HL-60 (cell line): ENCODE results near the gene PORCN.

Experiments
- DNase-seq, 2 experiments: peaks; one replicate each; pipeline ENCODE4 v3.0.0-alpha.2; 2010 to 2020; ENCODE audit warnings: low read depth in 1 of 2, low spot score in 1 of 2
- H3K27ac ChIP-seq: fragments of 250-450 bp; sonication (Bioruptor Pico); replicated peaks from 2 replicates; pipeline ENCODE4 v1.5.1; 2020; ENCODE audit warnings: mild to moderate bottlenecking, moderate library complexity
- H3K27me3 ChIP-seq: fragments of 250-450 bp; sonication (Bioruptor Pico); 2 replicates; pipeline ENCODE4 v1.5.1; 2021; ENCODE audit warnings: mild to moderate bottlenecking, moderate library complexity; ENCODE audit not compliant: insufficient read depth, poor library complexity, severe bottlenecking
- H3K4me3 ChIP-seq: replicated peaks from 2 replicates; pipeline ENCODE4 v1.5.1; 2011; ENCODE audit warnings: mild to moderate bottlenecking, control low read depth, low read length; ENCODE audit not compliant: insufficient read depth
- GABPA ChIP-seq: IDR thresholded peaks from 2 replicates; pipeline ENCODE4 v1.6.1; 2012; ENCODE audit warnings: low read depth
- POLR2AphosphoS5 ChIP-seq: IDR thresholded peaks from 2 replicates; pipeline ENCODE4 v1.6.1; 2012; ENCODE audit warnings: low read depth
- SPI1 ChIP-seq: IDR thresholded peaks from 2 replicates; pipeline ENCODE4 v1.6.1; 2012; ENCODE audit warnings: low read depth, mild to moderate bottlenecking, borderline replicate concordance
- TF ChIP-seq, protein P1 (sequence below): IDR thresholded peaks from 2 replicates; pipeline ENCODE4 v1.6.1; 2012; ENCODE audit warnings: low read depth; ENCODE audit not compliant: insufficient replicate concordance
- TF ChIP-seq, protein P2 (sequence below): IDR thresholded peaks from one replicate; pipeline ENCODE4 v1.5.1; 2011; ENCODE audit warnings: low read length, control low read depth, inconsistent platforms; ENCODE audit not compliant: insufficient read depth

Gene PORCN

DNA sequence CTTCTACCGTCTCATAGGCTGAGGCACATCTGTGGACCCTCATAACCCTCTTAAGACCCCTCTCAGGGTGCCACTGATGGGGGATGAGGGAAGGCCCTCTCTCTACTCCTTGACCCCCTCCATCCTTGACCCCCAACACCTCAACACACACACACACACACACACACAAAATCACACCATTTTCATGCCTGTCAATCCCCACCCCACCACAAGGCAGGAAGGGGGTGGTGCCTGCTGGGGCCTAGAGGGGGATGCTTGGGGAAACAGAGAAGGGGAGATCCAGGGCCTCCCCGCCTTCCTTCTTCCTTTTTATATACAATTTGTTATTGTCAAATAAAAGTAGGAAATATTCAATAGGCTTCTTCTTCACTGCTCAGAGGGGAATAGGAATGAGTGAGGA is 11.7 kb downstream of the PORCN start:
- Histone ChIP-seq H3K4me3 (no peak overlapping the region), H3K27ac (peak overlapping the region; percentile 66), H3K27me3 (no peaks in the 10 kb centered on the region)
- DNase-seq = no peak
- TF ChIP-seq GABPA (no peak), SPI1 (no peak), POLR2AphosphoS5 (no peak)
- TF ChIP-seq, protein P1, sequence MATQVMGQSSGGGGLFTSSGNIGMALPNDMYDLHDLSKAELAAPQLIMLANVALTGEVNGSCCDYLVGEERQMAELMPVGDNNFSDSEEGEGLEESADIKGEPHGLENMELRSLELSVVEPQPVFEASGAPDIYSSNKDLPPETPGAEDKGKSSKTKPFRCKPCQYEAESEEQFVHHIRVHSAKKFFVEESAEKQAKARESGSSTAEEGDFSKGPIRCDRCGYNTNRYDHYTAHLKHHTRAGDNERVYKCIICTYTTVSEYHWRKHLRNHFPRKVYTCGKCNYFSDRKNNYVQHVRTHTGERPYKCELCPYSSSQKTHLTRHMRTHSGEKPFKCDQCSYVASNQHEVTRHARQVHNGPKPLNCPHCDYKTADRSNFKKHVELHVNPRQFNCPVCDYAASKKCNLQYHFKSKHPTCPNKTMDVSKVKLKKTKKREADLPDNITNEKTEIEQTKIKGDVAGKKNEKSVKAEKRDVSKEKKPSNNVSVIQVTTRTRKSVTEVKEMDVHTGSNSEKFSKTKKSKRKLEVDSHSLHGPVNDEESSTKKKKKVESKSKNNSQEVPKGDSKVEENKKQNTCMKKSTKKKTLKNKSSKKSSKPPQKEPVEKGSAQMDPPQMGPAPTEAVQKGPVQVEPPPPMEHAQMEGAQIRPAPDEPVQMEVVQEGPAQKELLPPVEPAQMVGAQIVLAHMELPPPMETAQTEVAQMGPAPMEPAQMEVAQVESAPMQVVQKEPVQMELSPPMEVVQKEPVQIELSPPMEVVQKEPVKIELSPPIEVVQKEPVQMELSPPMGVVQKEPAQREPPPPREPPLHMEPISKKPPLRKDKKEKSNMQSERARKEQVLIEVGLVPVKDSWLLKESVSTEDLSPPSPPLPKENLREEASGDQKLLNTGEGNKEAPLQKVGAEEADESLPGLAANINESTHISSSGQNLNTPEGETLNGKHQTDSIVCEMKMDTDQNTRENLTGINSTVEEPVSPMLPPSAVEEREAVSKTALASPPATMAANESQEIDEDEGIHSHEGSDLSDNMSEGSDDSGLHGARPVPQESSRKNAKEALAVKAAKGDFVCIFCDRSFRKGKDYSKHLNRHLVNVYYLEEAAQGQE = no peak
- TF ChIP-seq, protein P2, sequence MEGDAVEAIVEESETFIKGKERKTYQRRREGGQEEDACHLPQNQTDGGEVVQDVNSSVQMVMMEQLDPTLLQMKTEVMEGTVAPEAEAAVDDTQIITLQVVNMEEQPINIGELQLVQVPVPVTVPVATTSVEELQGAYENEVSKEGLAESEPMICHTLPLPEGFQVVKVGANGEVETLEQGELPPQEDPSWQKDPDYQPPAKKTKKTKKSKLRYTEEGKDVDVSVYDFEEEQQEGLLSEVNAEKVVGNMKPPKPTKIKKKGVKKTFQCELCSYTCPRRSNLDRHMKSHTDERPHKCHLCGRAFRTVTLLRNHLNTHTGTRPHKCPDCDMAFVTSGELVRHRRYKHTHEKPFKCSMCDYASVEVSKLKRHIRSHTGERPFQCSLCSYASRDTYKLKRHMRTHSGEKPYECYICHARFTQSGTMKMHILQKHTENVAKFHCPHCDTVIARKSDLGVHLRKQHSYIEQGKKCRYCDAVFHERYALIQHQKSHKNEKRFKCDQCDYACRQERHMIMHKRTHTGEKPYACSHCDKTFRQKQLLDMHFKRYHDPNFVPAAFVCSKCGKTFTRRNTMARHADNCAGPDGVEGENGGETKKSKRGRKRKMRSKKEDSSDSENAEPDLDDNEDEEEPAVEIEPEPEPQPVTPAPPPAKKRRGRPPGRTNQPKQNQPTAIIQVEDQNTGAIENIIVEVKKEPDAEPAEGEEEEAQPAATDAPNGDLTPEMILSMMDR = no peak

DNA sequence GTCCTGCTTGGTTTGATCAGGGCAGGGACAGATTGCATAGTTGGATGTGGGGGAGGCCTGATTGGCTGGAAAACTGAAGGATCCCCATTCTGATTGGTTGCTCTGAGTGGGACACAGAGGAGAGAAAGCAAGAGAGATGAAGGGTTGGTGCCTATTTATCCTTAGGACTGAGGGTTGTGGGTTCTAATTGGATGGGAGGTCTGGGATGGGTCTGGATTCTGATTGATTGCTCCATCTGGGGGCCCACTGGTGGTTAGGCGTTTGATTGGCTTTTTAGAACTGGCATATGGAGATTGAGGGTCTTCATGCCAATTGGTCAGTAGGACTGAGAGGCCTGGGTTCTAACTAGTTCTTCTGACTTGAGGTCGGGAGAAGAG is 12.2 kb downstream of the PORCN start:
- TF ChIP-seq, protein P1 = no peak
- TF ChIP-seq POLR2AphosphoS5 = no peak
- TF ChIP-seq SPI1 = no peak
- TF ChIP-seq, protein P2 = no peak
- TF ChIP-seq GABPA = no peak
- no peak for DNase-seq
- peak overlapping the region; percentile 66 for H3K27ac ChIP-seq
- H3K4me3 ChIP-seq = peak overlapping the region; percentile 22
- H3K27me3 ChIP-seq = no peaks in the 10 kb centered on the region

DNA sequence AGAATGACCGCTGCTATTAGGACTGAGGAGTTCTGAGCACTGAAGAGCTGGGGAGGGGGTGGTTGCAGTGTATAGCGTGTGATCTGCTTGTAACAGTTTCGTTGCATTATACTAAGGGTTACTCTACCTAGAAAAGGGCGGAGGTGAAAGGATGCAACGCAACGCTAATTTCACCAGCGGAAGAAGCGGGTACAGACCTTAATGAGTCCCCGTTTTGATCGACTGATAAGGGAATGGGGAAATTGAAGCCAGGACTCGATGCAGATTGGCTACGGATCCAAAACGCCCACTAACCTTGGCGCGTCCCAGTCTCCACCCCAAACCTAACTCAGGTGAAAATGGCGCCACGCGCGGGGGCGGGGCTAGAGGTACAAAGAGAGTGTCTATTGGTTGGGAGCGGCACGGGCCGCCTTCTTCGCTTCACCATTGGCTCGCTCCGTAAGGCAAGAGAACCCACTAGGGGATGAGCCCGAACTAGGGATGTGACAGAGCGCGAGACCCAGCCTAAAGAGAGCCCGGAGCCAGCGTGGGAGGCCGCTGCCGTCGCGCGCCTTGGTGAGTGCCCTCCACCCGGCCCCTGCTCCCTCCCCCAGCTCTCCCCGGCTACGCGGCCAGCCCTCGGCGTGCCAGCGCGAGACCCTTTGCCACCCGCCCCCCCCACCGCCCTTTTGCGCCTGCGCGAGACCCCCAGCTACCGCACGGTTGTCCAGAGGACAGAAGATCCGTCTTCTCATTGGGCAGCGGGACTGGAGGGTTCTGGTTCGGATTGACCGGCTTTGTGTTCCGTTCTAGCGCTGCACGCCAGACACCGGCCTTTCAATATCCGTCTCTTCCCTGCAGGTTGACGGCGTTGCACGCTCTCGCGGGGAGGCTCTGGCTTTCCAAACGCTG is 12.8 kb downstream of the PORCN start, which contains the start of gene EBP:
Gene EBP (plus strand): TSS at position 456 of the 891 bp plus-strand sequence. CDS start 1,964 bp downstream, outside the sequence.
- peak; percentile 86 to 97 for DNase-seq
- Histone ChIP-seq H3K27ac (peak within 1 kb of the TSS; percentile 86), H3K27me3 (no peaks in the 10 kb centered on the region), H3K4me3 (peak within 1 kb of the TSS; percentile 68)
- TF ChIP-seq POLR2AphosphoS5 = peak; percentile 77
- TF ChIP-seq SPI1 = no peak
- TF ChIP-seq, protein P2 = no peak
- TF ChIP-seq GABPA = peak; percentile 66
